Nephron (organoid): Measurements from ENCODE around the gene CEP85L.

Source experiments
- H3K27ac Mint-ChIP-seq, 3 experiments: 2 replicates each; pipeline ENCODE4 v1.8.0; 2020; ENCODE audit warnings: mixed read lengths in 3 of 3, mild to moderate bottlenecking in 2 of 3, moderate library complexity in 1 of 3
- H3K27me3 Mint-ChIP-seq: 2 replicates; pipeline ENCODE4 v1.8.0; 2021; ENCODE audit warnings: low read depth, mild to moderate bottlenecking, moderate library complexity, mixed read lengths
- H3K36me3 Mint-ChIP-seq: 2 replicates; pipeline ENCODE4 v1.8.0; 2020; ENCODE audit warnings: low read depth, mixed read lengths
- H3K4me1 Mint-ChIP-seq: 2 replicates; pipeline ENCODE4 v1.8.0; 2020; ENCODE audit warnings: mixed read lengths
- H3K4me3 Mint-ChIP-seq, 3 experiments: 2 replicates each; pipeline ENCODE4 v1.8.0; 2020; ENCODE audit warnings: mild to moderate bottlenecking in 3 of 3, mixed read lengths in 3 of 3, moderate library complexity in 2 of 3
- H3K9me3 Mint-ChIP-seq: 2 replicates; pipeline ENCODE4 v1.8.0; 2020; ENCODE audit warnings: mixed read lengths
- CTCF ChIP-seq, 3 experiments: fragments of 200-600 bp; sonication (generic); IDR thresholded peaks; one replicate each; pipeline ENCODE4 v1.5.0; 2021; ENCODE audit warnings: antibody characterized with exemption in 3 of 3; ENCODE audit not compliant: unreplicated experiment in 3 of 3

CEP85L gene

GRCh38 chr6:118639054-118639964 is 12.1 kb downstream of the CEP85L start:
- H3K9me3 Mint-ChIP-seq: no peaks in the 10 kb centered on the region

GRCh38 chr6:118638288-118638687 is 13.1 kb downstream of the CEP85L start:
- Mint-ChIP-seq H3K9me3 (no peaks in the 10 kb centered on the region), H3K4me3 (no peak overlapping the region), H3K27ac (no peak overlapping the region), H3K27me3 (no peaks in the 10 kb centered on the region), H3K4me1 (peaks cover 20% of the 10 kb centered on the region), H3K36me3 (no peaks in the 10 kb centered on the region)
- no peak for TF ChIP-seq CTCF (IDR thresholded peaks at IDR 0.05; ENCODE audit: unreplicated experiment in 3 of 3)

More at GRCh38 chr6:118639054-118639964, 12.1 kb downstream of the CEP85L start:
- H3K4me1 Mint-ChIP-seq: peaks cover 23% of the 10 kb centered on the region
- no peaks in the 10 kb centered on the region for H3K36me3 Mint-ChIP-seq
- no peak for TF ChIP-seq CTCF (IDR thresholded peaks at IDR 0.05; ENCODE audit: unreplicated experiment in 3 of 3)
- H3K27ac Mint-ChIP-seq: no peak overlapping the region
- H3K4me3 Mint-ChIP-seq: no peak overlapping the region
- no peaks in the 10 kb centered on the region for H3K27me3 Mint-ChIP-seq

- peaks cover 17% of the 10 kb centered on the region for H3K4me1 Mint-ChIP-seq
- peaks cover 15% of the 10 kb centered on the region for H3K36me3 Mint-ChIP-seq
- TF ChIP-seq CTCF (IDR thresholded peaks at IDR 0.05; ENCODE audit: unreplicated experiment in 3 of 3): no peak
- no peaks in the 10 kb centered on the region for H3K9me3 Mint-ChIP-seq
- no peaks in the 10 kb centered on the region for H3K27me3 Mint-ChIP-seq
- no peak overlapping the region for H3K4me3 Mint-ChIP-seq
- no peak overlapping the region for H3K27ac Mint-ChIP-seq
Observed at GRCh38 chr6:118635909-118636735, 15.3 kb downstream of the CEP85L start.

- Mint-ChIP-seq H3K27ac (no peak overlapping the region), H3K9me3 (peaks cover 16% of the 10 kb centered on the region), H3K4me1 (no peaks in the 10 kb centered on the region), H3K36me3 (peaks cover 53% of the 10 kb centered on the region), H3K4me3 (no peak overlapping the region), H3K27me3 (no peaks in the 10 kb centered on the region)
- TF ChIP-seq CTCF (IDR thresholded peaks at IDR 0.05; ENCODE audit: unreplicated experiment in 3 of 3): no peak
Observed at GRCh38 chr6:118632359-118632758, 19.0 kb downstream of the CEP85L start.

GRCh38 chr6:118630923-118631322 is 20.5 kb downstream of the CEP85L start:
- Mint-ChIP-seq H3K4me1 (no peaks in the 10 kb centered on the region), H3K9me3 (peaks cover 26% of the 10 kb centered on the region), H3K27me3 (no peaks in the 10 kb centered on the region), H3K36me3 (peaks cover 67% of the 10 kb centered on the region), H3K27ac (no peak overlapping the region), H3K4me3 (no peak overlapping the region)
- TF ChIP-seq CTCF (IDR thresholded peaks at IDR 0.05; ENCODE audit: unreplicated experiment in 3 of 3): no peak
